Osteocyte (in vitro differentiated cells): Measurements from ENCODE around the gene APOD. TPM values are rescaled to one million over a fixed set of nuclear protein-coding genes. Genes with fewer than 3 reads are reported as not detected.

Experiments used
- DNase-seq: peaks from one replicate; pipeline ENCODE4 v3.0.0; 2021; ENCODE audit warnings: mixed read lengths; ENCODE audit not compliant: unreplicated experiment; ENCODE audit errors: extremely low spot score
- H3K27ac Mint-ChIP-seq: one replicate; pipeline ENCODE4 v1.8.0; 2021; ENCODE audit warnings: mild to moderate bottlenecking, mixed read lengths; ENCODE audit not compliant: unreplicated experiment
- H3K27me3 Mint-ChIP-seq: one replicate; pipeline ENCODE4 v1.8.0; 2021; ENCODE audit warnings: mixed read lengths; ENCODE audit not compliant: unreplicated experiment
- H3K36me3 Mint-ChIP-seq: one replicate; pipeline ENCODE4 v1.8.0; 2021; ENCODE audit warnings: mixed read lengths; ENCODE audit not compliant: unreplicated experiment
- H3K4me1 Mint-ChIP-seq: one replicate; pipeline ENCODE4 v1.8.0; 2021; ENCODE audit warnings: mixed read lengths; ENCODE audit not compliant: unreplicated experiment
- H3K4me3 Mint-ChIP-seq: one replicate; pipeline ENCODE4 v1.8.0; 2021; ENCODE audit warnings: mild to moderate bottlenecking, moderate library complexity, mixed read lengths; ENCODE audit not compliant: unreplicated experiment
- H3K9me3 Mint-ChIP-seq: one replicate; pipeline ENCODE4 v1.8.0; 2021; ENCODE audit warnings: mixed read lengths; ENCODE audit not compliant: unreplicated experiment
- CTCF ChIP-seq: fragments of 200-600 bp; sonication (generic); IDR thresholded peaks from 2 replicates; pipeline ENCODE4 v1.5.0; 2021; ENCODE audit warnings: antibody characterized with exemption, mild to moderate bottlenecking, moderate library complexity
- total RNA-seq: library from RNA; stranded (reverse); gene quantifications from 2 replicates; pipeline ENCODE4 v1.2.1, GENCODE V29; 2021

The APOD gene
- total RNA-seq, 1 donor from 2014 or later = 3.2 TPM

- DNase-seq = peak; percentile 27
- no peak overlapping the region for H3K27ac Mint-ChIP-seq
- no peak overlapping the region for H3K4me3 Mint-ChIP-seq
- no peak for TF ChIP-seq CTCF
- no peaks in the 10 kb centered on the region for H3K9me3 Mint-ChIP-seq
- H3K27me3 Mint-ChIP-seq = peaks cover 8% of the 10 kb centered on the region
- H3K4me1 Mint-ChIP-seq = peaks cover 21% of the 10 kb centered on the region
- H3K36me3 Mint-ChIP-seq = no peaks in the 10 kb centered on the region
Measured at GRCh38 chr3:195548006-195548405, 35.7 kb downstream of the APOD start.

GRCh38 chr3:195546130-195546560 lies 37.6 kb downstream of the APOD start:
- Mint-ChIP-seq H3K27me3 (peaks cover 7% of the 10 kb centered on the region), H3K4me3 (no peak overlapping the region), H3K9me3 (no peaks in the 10 kb centered on the region), H3K36me3 (no peaks in the 10 kb centered on the region), H3K27ac (peak overlapping the region; percentile 58), H3K4me1 (peaks cover 33% of the 10 kb centered on the region)
- DNase-seq = peak; percentile 80
- no peak for TF ChIP-seq CTCF

GRCh38 chr3:195544634-195545033 lies 39.1 kb downstream of the APOD start:
- TF ChIP-seq CTCF = no peak
- DNase-seq = no peak
- Mint-ChIP-seq H3K4me3 (no peak overlapping the region), H3K9me3 (no peaks in the 10 kb centered on the region), H3K4me1 (peaks cover 46% of the 10 kb centered on the region), H3K27me3 (peaks cover 2% of the 10 kb centered on the region), H3K27ac (no peak overlapping the region), H3K36me3 (no peaks in the 10 kb centered on the region)

GRCh38 chr3:195544230-195544536 lies 39.6 kb downstream of the APOD start:
- no peak for TF ChIP-seq CTCF
- H3K9me3 Mint-ChIP-seq = no peaks in the 10 kb centered on the region

GRCh38 chr3:195543500-195544229 lies 40.1 kb downstream of the APOD start:
- peak overlapping the region; percentile 82 for H3K4me3 Mint-ChIP-seq
- no peak for TF ChIP-seq CTCF
- no peak for DNase-seq
- peak overlapping the region; percentile 64 for H3K27ac Mint-ChIP-seq
- H3K36me3 Mint-ChIP-seq = no peaks in the 10 kb centered on the region
- no peaks in the 10 kb centered on the region for H3K9me3 Mint-ChIP-seq
- H3K4me1 Mint-ChIP-seq = peaks cover 53% of the 10 kb centered on the region
- peaks cover 2% of the 10 kb centered on the region for H3K27me3 Mint-ChIP-seq

More at GRCh38 chr3:195544230-195544536, 39.6 kb downstream of the APOD start:
- Mint-ChIP-seq H3K4me3 (peak overlapping the region; percentile 82), H3K27me3 (peaks cover 2% of the 10 kb centered on the region), H3K27ac (peak overlapping the region; percentile 64), H3K36me3 (no peaks in the 10 kb centered on the region), H3K4me1 (peaks cover 50% of the 10 kb centered on the region)
- peak; percentile 76 for DNase-seq
